Brain microvascular endothelial cell (primary cell): Measurements from ENCODE around the gene TMEM87B.

ENCODE experiments used
- DNase-seq: peaks from one replicate; pipeline ENCODE4 v3.0.0-alpha.2; 2020
- H3K27ac ChIP-seq: fragments of 250-450 bp; sonication (Bioruptor Pico); 2 replicates; pipeline ENCODE4 v1.5.1; 2020; ENCODE audit warnings: mild to moderate bottlenecking, moderate library complexity
- H3K27me3 ChIP-seq: fragments of 250-450 bp; sonication (Bioruptor Pico); replicated peaks from 2 replicates; pipeline ENCODE4 v1.5.1; 2020; ENCODE audit warnings: mild to moderate bottlenecking
- H3K36me3 ChIP-seq: fragments of 250-450 bp; sonication (Bioruptor Pico); replicated peaks from 2 replicates; pipeline ENCODE4 v1.5.1; 2020; ENCODE audit warnings: mild to moderate bottlenecking
- H3K4me3 ChIP-seq: 2 replicates; pipeline ENCODE4 v1.5.1; 2011; ENCODE audit warnings: low read depth, mild to moderate bottlenecking, control low read depth, low read length, moderate library complexity
- in situ Hi-C: cut with HindIII; loops from 2 replicates; pipeline ENCODE4 v1.10.0; 2017; ENCODE audit warnings: low sequenced_read_pairs, low pct_ligation_motif_present
- TF ChIP-seq, protein P1 (sequence below): IDR thresholded peaks from 2 replicates; pipeline ENCODE4 v1.5.1; 2011; ENCODE audit warnings: low read depth, mild to moderate bottlenecking, moderate library complexity, low read length, control low read depth, inconsistent platforms; ENCODE audit errors: missing control alignments

TMEM87B gene

GRCh38 chr2:112165296-112165695 is 110.2 kb downstream of the TMEM87B start:
- in situ Hi-C loops = no loop called here
- H3K27me3 ChIP-seq = no peaks in the 10 kb centered on the region
- TF ChIP-seq, protein P1, sequence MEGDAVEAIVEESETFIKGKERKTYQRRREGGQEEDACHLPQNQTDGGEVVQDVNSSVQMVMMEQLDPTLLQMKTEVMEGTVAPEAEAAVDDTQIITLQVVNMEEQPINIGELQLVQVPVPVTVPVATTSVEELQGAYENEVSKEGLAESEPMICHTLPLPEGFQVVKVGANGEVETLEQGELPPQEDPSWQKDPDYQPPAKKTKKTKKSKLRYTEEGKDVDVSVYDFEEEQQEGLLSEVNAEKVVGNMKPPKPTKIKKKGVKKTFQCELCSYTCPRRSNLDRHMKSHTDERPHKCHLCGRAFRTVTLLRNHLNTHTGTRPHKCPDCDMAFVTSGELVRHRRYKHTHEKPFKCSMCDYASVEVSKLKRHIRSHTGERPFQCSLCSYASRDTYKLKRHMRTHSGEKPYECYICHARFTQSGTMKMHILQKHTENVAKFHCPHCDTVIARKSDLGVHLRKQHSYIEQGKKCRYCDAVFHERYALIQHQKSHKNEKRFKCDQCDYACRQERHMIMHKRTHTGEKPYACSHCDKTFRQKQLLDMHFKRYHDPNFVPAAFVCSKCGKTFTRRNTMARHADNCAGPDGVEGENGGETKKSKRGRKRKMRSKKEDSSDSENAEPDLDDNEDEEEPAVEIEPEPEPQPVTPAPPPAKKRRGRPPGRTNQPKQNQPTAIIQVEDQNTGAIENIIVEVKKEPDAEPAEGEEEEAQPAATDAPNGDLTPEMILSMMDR = no peak
- no peak overlapping the region for H3K27ac ChIP-seq
- no peak overlapping the region for H3K4me3 ChIP-seq
- H3K36me3 ChIP-seq = no peaks in the 10 kb centered on the region
- DNase-seq = no peak

- H3K27me3 ChIP-seq = no peaks in the 10 kb centered on the region
- H3K27ac ChIP-seq = no peak overlapping the region
- TF ChIP-seq, protein P1 = no peak
- in situ Hi-C loops = no loop called here
- DNase-seq = no peak
- no peak overlapping the region for H3K4me3 ChIP-seq
- H3K36me3 ChIP-seq = no peaks in the 10 kb centered on the region
These were observed 111.9 kb downstream of the TMEM87B start for GRCh38 chr2:112166806-112167499.

DNA sequence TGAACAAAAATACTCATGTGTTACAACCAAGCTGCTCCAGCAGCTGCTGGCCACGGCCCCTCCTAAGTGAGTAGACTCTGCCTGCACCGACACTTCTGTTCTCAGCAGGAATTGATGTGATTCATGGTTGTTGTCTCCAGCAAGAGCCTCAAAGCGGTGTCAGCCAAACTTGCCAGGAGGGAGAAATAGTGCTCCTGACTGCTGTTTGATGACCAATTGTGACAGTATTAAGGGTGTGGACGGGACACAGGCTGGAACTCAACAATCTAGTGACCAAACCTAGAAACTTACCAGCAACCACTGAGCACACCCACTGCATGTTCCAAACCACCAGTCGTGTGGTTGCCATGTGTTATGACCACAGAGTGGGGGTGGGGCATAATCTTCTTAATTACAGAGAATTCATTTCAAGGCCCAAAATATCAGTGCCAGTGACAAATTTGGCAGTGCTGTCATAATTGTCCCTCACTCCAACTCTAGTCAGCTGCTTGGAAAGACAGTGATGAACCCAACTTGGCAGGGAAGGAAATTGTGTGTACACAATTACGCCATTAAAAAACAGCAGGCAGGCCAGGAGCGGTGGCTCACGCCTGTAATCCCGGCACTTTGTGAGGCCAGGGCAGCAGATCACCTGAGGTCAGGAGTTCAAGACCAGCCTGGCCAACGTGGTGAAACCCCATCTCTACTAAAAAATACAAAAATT is 113.5 kb downstream of the TMEM87B start:
- H3K36me3 ChIP-seq = no peaks in the 10 kb centered on the region
- no peak overlapping the region for H3K27ac ChIP-seq
- H3K4me3 ChIP-seq = no peak overlapping the region
- in situ Hi-C loops = no loop called here
- no peak for DNase-seq
- TF ChIP-seq, protein P1 = no peak
- no peaks in the 10 kb centered on the region for H3K27me3 ChIP-seq
